Adrenal gland (tissue), 12 donors: ENCODE data around the gene ABHD4. TPM values are rescaled to one million over a fixed set of nuclear protein-coding genes. Genes with fewer than 3 reads are reported as not detected.

Experiments used
- DNase-seq, 7 donors: peaks; one replicate each; pipeline ENCODE4 v3.0.0-alpha.2; 2019 to 2020
- H3K27ac ChIP-seq, 5 donors: fragments of 200-600 bp; sonication (generic) in 4 of 5; 1 replicate in 3 of 5; 2 replicates in 2 of 5; pipeline versions ENCODE4 v1.5.1 to v1.8.0; 2016 to 2020; ENCODE audit warnings: mild to moderate bottlenecking in 1 of 5
- H3K27me3 ChIP-seq: fragments of 200-600 bp; 2 replicates; pipeline ENCODE4 v1.8.0; 2021
- H3K36me3 ChIP-seq, 2 donors: fragments of 200-600 bp; replicated peaks in 1 of 2; 1 replicate in 1 of 2; 2 replicates in 1 of 2; pipeline versions ENCODE4 v1.5.1 to v1.8.0; 2018 to 2022
- H3K4me1 ChIP-seq, 2 donors: fragments of 200-600 bp; replicated peaks in 1 of 2; 1 replicate in 1 of 2; 2 replicates in 1 of 2; pipeline versions ENCODE4 v1.5.1 to v1.8.0; 2018 to 2021
- H3K4me3 ChIP-seq, 4 donors: fragments of 200-600 bp; sonication (generic) in 3 of 4; one replicate each; pipeline ENCODE4 v1.5.1; 2016 to 2018
- H3K9me3 ChIP-seq, 3 donors: fragments of 200-600 bp; sonication (generic) in 1 of 3; replicated peaks in 1 of 3; 1 replicate in 2 of 3; 2 replicates in 1 of 3; pipeline versions ENCODE4 v1.5.1 to v1.8.0; 2016 to 2021
- CTCF ChIP-seq, 6 experiments: fragments of 450-650 bp in 4 of 6; fragments of 200-600 bp in 2 of 6; sonication (generic) in 1 of 6; IDR thresholded peaks; 1 replicate in 5 of 6; 2 replicates in 1 of 6; pipeline versions ENCODE4 v1.5.1 to v1.8.0; 2016 to 2021; ENCODE audit warnings: antibody characterized with exemption in 6 of 6, mild to moderate bottlenecking in 2 of 6, moderate library complexity in 1 of 6
- POLR2A ChIP-seq, 2 donors: fragments of 450-650 bp; IDR thresholded peaks; one replicate each; pipeline ENCODE4 v1.6.1; 2017; ENCODE audit warnings: antibody characterized with exemption in 2 of 2, mild to moderate bottlenecking in 2 of 2, moderate library complexity in 1 of 2
- WGBS, 4 donors: extraction: QIAGEN DNeasy Blood & Tissue Kit in 2 of 4; methylation state at CpG; one replicate each; pipeline versions ENCODE4 v1.1.5 to v1.1.7; 2013 to 2017; 5-methylcytosine and 5-hydroxymethylcytosine counted together
- intact Hi-C, 2 donors: fragments of 100-400 bp; cut with DNase I; formaldehyde crosslinking; loops; one replicate each; pipeline versions ENCODE4 v1.14.1 to v1.15.0; 2022 to 2023
- polyA plus RNA-seq, 3 donors: library from polyadenylated mRNA; stranded (reverse); fragments of 200-250 nt in 2 of 3; fragments of 350-450 nt in 1 of 3; fragmentation: Illumina TruSeq in 1 of 3; extraction: RNeasy Lipid Tissue Mini Kit (QIAGEN cat#74804) in 1 of 3; gene quantifications; one replicate each; pipeline ENCODE4 v1.2.3, GENCODE V29; 2013 to 2014
- total RNA-seq, 9 donors: library from RNA; depleted of rRNA in 4 of 9; stranded (reverse); fragments of >200 nt in 4 of 9; fragments of 120-200 nt in 1 of 9; fragmentation: NEBNext Ultra II Directional in 1 of 9; extraction: Animal tissue kit (Norgen Biotek cat#: 25700) in 1 of 9; gene quantifications; one replicate each; pipeline versions ENCODE4 v1.1.0 to v1.2.4, GENCODE V29; 2013 to 2023
- donor health status: healthy with polysubstance abuse.
- donor health status: Bipolar disorder and iron deficiency.
- donor health status: DM: yes; HTN: yes; CAD: no.
- donor health status: DM: no; HTN: no; CAD: no.
- donor health status: DM: no; HTN: no; CAD: no.
- donor health status: DM: yes; HTN: yes; CAD: no.

The ABHD4 gene
- total and polyA plus RNA-seq, 12 donors: 21.4 to 93.4 (median 43.5) TPM

DNA sequence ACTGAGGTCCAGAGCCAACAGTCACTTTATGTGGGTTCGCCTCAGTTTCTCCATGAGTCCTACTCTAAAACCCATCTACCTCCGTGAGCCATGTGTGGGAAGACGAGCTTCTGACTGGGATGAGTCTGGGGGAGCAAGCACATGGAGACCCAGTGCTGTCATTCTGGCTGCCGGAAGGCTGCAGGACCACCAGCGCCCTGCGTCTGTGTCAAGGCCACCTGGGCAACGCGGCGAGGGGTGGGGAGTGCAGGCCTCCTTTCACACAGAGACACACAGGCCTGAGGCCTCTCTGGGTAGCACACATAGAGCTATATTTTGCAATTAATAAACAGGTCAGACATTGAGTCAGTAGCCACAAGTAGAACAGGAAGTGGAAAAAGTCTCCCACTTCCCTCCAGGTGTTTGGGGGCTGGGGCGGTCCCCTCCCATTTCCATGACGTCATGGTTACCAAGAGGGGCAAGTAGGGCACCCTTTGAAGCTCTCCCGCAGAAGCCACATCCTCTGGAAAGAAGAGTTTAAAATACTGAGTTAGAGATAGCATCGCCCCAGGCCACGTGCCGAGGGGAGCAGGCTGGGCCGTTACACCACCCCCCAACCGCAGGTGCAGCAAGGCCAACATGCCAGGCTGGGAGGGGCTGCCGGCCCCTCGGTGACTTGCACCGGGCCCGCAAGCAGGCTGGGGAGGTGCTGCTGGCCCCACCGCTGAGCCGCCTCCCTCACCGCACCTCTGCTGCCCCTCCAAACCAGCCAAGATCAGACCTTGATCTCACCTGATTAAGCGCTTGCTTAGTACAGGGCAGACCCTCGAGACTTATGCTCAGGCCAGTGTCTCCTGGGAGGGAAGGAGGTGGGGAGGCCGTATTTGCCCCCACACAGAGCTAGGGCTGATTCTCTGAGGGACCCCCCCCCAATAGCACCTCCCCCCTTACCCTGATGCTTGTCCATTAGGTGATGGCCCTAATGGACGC is 41.8 kb upstream of the ABHD4 start:
- peak in 5 of 7 donors; percentile 26 to 72 (median 41) for DNase-seq

DNA sequence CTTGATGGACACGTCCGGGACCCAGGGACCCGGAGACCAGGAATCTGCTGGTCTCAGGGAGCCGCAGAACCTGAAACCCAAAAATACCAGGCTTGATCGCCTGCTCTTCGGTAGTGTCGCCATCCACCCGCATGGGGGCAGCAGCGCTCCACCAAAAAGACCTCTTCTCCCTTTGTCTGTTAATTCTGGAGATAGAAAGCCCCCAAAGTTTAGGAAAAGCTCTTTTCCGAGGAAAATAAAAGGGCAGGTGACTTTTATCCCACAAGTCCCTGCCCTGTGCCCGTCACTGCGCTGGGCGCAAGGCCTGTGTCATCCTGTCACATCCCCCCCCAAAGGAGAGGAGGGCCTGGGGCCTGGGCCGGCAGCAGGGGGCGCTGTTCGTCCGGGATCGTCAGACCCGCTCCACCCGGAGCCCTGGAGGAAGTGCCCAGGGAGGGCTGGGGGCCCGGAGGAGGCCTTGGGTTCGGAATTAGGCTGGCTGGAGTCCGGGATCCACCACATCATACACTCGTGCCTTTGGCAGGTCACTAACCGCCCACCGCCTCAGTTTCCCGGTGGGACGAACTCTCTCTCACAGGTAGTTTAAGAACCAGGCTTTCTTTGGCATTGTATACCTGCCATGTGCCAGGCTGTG is 41.0 kb upstream of the ABHD4 start:
- TF ChIP-seq POLR2A (IDR thresholded peaks at IDR 0.05) (no peak), CTCF (IDR thresholded peaks at IDR 0.05) (peak; percentile 94 to 100 (median 98))
- Histone ChIP-seq H3K4me1 (peaks cover 0 to 17% of the 10 kb centered on the region in 2 donors), H3K4me3 (peak overlapping the region in 1 of 4 donors; percentile 41), H3K27me3 (no peaks in the 10 kb centered on the region), H3K36me3 (no peaks in the 10 kb centered on the region), H3K27ac (no peak overlapping the region), H3K9me3 (no peaks in the 10 kb centered on the region)
- peak; percentile 79 to 87 (median 84) for DNase-seq
- intact Hi-C loops: loop anchor here (5.0 to 10.0 kb wide), 4 partner anchors 95 to 268 kb away; partner anchors contain the start of genes MRPL52 (in 1 of the 2) and SLC7A7 (in 1 of the 2)
- whole genome bisulfite sequencing, 4 donors: 7 to 11% (median 8%) methylated on average over 18 to 28 of the region's 28 CpGs

More for the DNA sequence above, 41.8 kb upstream of the ABHD4 start:
- Histone ChIP-seq H3K36me3 (no peaks in the 10 kb centered on the region), H3K4me3 (peak overlapping the region in 1 of 4 donors; percentile 41), H3K27me3 (no peaks in the 10 kb centered on the region), H3K9me3 (no peaks in the 10 kb centered on the region), H3K27ac (no peak overlapping the region), H3K4me1 (peaks cover 0 to 23% of the 10 kb centered on the region in 2 donors)
- intact Hi-C loops: loop anchor here (5.0 to 10.0 kb wide), 4 partner anchors 96 to 268 kb away; partner anchors contain the start of genes MRPL52 (in 1 of the 2) and SLC7A7 (in 1 of the 2)
- TF ChIP-seq POLR2A (IDR thresholded peaks at IDR 0.05) (no peak), CTCF (IDR thresholded peaks at IDR 0.05) (no peak)
- WGBS, 4 donors: 43 to 57% (median 53%) methylated on average over 18 to 28 of the region's 28 CpGs

DNA sequence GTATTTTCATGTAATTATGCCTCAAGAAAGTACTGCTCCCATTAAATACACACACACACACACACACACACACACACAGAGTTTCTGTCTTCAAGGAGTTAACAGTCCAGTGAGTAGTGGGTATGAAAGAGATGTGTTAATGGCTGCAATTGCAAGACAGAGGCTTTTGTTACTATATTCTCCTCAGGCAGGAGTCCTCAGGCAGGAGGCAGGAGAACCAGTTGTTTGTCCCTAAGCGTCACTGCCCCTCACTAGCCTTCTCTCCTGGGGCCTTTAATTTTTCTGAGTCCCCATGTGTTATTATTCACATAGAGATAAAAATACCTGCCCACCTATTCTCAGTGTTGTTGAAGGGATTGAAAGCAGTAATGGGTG is 40.3 kb upstream of the ABHD4 start:
- Histone ChIP-seq H3K4me1 (peaks cover 0 to 17% of the 10 kb centered on the region in 2 donors), H3K27ac (no peak overlapping the region), H3K27me3 (no peaks in the 10 kb centered on the region), H3K9me3 (no peaks in the 10 kb centered on the region), H3K4me3 (no peak overlapping the region), H3K36me3 (peaks cover 0 to 4% of the 10 kb centered on the region in 2 donors)
- intact Hi-C loops: loop anchor here (5.0 to 10.0 kb wide), 4 partner anchors 94 to 267 kb away; partner anchors contain the start of genes MRPL52 (in 1 of the 2) and SLC7A7 (in 1 of the 2)
- WGBS, 4 donors: 86 to 100% (median 94%) methylated on average over 1 of the region's 1 CpG
- TF ChIP-seq POLR2A (IDR thresholded peaks at IDR 0.05) (no peak), CTCF (IDR thresholded peaks at IDR 0.05) (no peak)
- no peak for DNase-seq
